Mucosa of rectum (tissue), 2 donors: ENCODE results near the gene KIT.
"Not testable (repeated sequence)": the region's sequence is repeated elsewhere in the genome, so short reads cannot be mapped to it uniquely, and the experiment has no call there.

Experiments used
- H3K27ac ChIP-seq, 2 donors: one replicate each; pipeline ENCODE4 v1.7.0; 2013; ENCODE audit warnings: inconsistent platforms in 2 of 2, low read depth in 2 of 2, low read length in 2 of 2
- H3K27me3 ChIP-seq, 2 donors: one replicate each; pipeline ENCODE4 v1.7.0; 2013; ENCODE audit warnings: low read length in 2 of 2; ENCODE audit not compliant: control insufficient read depth in 2 of 2, insufficient read depth in 2 of 2
- H3K36me3 ChIP-seq, 2 donors: one replicate each; pipeline ENCODE4 v1.7.0; 2013; ENCODE audit warnings: low read length in 2 of 2; ENCODE audit not compliant: control insufficient read depth in 2 of 2, insufficient read depth in 2 of 2
- H3K4me1 ChIP-seq, 2 donors: one replicate each; pipeline ENCODE4 v1.7.0; 2013; ENCODE audit warnings: low read length in 2 of 2, mild to moderate bottlenecking in 1 of 2; ENCODE audit not compliant: control insufficient read depth in 2 of 2, insufficient read depth in 2 of 2
- H3K4me3 ChIP-seq, 2 donors: one replicate each; pipeline ENCODE4 v1.7.0; 2013; ENCODE audit warnings: low read length in 2 of 2
- H3K9ac ChIP-seq, 2 donors: one replicate each; pipeline ENCODE4 v1.7.0; 2013; ENCODE audit warnings: low read length in 2 of 2, low read depth in 1 of 2, mild to moderate bottlenecking in 1 of 2
- H3K9me3 ChIP-seq, 2 donors: one replicate each; pipeline ENCODE4 v1.7.0; 2013; ENCODE audit warnings: low read length in 2 of 2; ENCODE audit not compliant: control insufficient read depth in 2 of 2
- donor health status: healthy.
- donor health status: Normal muscosa, but diverticular disease.

The KIT gene

DNA sequence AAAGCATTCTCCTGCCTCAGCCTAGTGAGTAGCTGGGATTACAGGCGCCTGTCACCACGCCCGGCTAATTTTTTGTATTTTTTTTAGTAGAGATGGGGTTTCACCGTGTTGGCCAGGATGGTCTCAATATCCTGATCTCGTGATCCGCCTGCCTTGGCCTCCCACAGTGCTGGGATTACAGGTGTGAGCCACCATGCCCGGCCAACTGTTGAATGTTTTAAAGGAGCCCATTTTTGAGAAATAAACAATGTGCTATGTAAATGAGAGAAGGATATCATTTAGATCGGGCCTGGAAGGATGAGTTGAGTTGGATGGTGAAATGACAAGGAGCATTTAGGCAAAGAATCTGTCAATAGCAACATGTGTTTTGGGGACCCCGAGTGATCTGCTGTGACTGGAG, 16.7 kb upstream of the KIT start:
- H3K27ac ChIP-seq, H3K9me3 ChIP-seq, H3K9ac ChIP-seq, H3K27me3 ChIP-seq, H3K4me3 ChIP-seq, H3K36me3 ChIP-seq, H3K4me1 ChIP-seq: not testable (repeated sequence)

DNA sequence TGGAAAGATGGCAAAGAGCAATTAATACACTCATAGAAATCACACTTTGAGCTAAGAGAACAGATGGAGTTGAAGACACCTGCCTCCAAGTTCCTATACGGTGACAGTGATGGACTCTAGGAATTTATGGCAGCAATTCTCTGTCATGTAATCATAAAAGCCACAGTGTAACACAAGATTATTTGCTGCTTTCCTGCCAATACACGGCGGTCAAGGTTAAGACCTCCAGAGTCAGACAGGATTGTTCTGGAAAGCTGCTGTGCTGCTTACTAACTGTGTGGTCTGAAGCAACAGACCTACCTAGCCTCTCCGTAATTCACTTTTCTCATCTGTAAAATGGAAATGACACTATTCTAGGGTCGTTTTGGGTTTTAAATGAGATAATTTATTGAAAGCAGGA, 14.6 kb upstream of the KIT start:
- Histone ChIP-seq H3K4me1 (peaks cover 0 to 5% of the 10 kb centered on the region in 2 donors), H3K4me3 (no peak overlapping the region), H3K27ac (no peak overlapping the region), H3K36me3 (no peaks in the 10 kb centered on the region), H3K9ac (no peak overlapping the region), H3K9me3 (no peaks in the 10 kb centered on the region), H3K27me3 (no peaks in the 10 kb centered on the region)

GRCh38 chr4:54643958-54644751, 13.6 kb upstream of the KIT start:
- Histone ChIP-seq H3K9ac (no peak overlapping the region), H3K4me1 (peaks cover 0 to 5% of the 10 kb centered on the region in 2 donors), H3K27ac (no peak overlapping the region), H3K27me3 (no peaks in the 10 kb centered on the region), H3K4me3 (no peak overlapping the region), H3K9me3 (no peaks in the 10 kb centered on the region), H3K36me3 (no peaks in the 10 kb centered on the region)

GRCh38 chr4:54645830-54646229, 11.9 kb upstream of the KIT start:
- no peaks in the 10 kb centered on the region for H3K27me3 ChIP-seq
- peaks cover 0 to 5% of the 10 kb centered on the region in 2 donors for H3K4me1 ChIP-seq
- no peaks in the 10 kb centered on the region for H3K36me3 ChIP-seq
- no peaks in the 10 kb centered on the region for H3K9me3 ChIP-seq
- H3K9ac ChIP-seq = no peak overlapping the region
- no peak overlapping the region for H3K27ac ChIP-seq
- H3K4me3 ChIP-seq = no peak overlapping the region

DNA sequence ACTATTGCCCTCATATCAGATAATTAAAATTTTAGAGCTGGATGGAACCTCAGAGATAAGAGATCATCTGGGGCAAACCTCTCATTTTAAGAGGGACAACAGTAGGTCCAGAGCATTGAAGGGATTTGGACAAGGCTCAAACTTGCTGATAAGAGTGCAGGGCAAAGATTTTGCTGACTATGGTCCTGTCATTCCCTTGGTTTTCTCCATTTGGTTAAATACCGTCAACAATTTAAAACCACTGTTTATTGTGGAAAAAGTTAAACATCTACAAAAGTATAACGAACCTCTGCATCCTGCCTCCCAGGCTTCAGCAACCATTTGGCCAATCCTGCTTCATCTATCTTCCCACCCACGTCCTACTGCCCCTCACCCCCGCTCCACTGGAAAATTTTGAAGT, 10.7 kb upstream of the KIT start:
- peaks cover 0 to 5% of the 10 kb centered on the region in 2 donors for H3K4me1 ChIP-seq
- no peaks in the 10 kb centered on the region for H3K9me3 ChIP-seq
- no peak overlapping the region for H3K4me3 ChIP-seq
- no peaks in the 10 kb centered on the region for H3K27me3 ChIP-seq
- H3K27ac ChIP-seq = no peak overlapping the region
- no peaks in the 10 kb centered on the region for H3K36me3 ChIP-seq
- no peak overlapping the region for H3K9ac ChIP-seq

DNA sequence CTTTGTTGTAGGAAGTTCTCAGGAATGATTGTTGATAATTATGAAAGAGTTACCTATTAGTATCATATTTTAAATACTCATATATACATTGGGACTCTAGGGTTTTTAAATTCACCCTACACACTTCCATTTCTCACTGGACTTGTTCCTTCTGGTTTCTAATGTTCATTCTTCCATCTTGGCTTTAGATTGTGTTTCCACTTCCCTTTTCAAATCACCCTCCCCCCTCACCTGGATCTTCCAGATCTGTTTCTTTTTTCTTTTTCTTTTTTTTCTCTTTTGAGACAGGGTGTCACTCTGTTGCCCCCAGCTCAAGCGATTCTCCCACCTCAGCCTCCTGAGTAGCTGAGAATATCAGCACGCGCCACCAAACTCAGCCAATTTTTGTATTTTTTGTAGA, 6.7 kb upstream of the KIT start:
- H3K27me3 ChIP-seq = no peaks in the 10 kb centered on the region
- no peaks in the 10 kb centered on the region for H3K36me3 ChIP-seq
- H3K9me3 ChIP-seq = no peaks in the 10 kb centered on the region
- H3K4me1 ChIP-seq = no peaks in the 10 kb centered on the region
- H3K4me3 ChIP-seq = no peak overlapping the region
- H3K9ac ChIP-seq = no peak overlapping the region
- H3K27ac ChIP-seq = no peak overlapping the region

- Histone ChIP-seq H3K27me3 (peaks cover 8 to 20% of the 10 kb centered on the region in 2 donors), H3K9me3 (no peaks in the 10 kb centered on the region), H3K9ac (no peak overlapping the region), H3K36me3 (no peaks in the 10 kb centered on the region), H3K4me3 (no peak overlapping the region), H3K27ac (no peak overlapping the region), H3K4me1 (peaks cover 12 to 21% of the 10 kb centered on the region in 2 donors)
These were observed 3.0 kb upstream of the KIT start for GRCh38 chr4:54654753-54655152.

DNA sequence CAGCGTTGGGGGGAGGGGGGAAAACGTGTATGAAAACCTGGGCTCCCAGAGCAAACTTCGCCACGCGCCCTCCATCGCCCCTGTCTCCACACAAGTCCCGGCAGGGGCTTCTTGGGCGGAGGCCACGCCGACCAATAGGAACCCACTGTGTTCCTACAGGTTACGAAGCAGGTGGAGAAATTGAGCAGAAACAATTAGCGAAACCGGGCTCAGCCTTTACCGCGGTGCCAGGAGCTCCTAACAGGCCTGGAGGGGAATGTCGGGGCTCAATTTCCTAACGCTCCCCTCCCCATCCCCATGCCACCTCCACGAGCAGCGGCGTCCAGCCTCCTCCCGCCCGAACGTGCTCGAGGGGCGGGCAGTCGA, 589 bp upstream of the KIT start:
- H3K9me3 ChIP-seq = no peaks in the 10 kb centered on the region
- no peaks in the 10 kb centered on the region for H3K36me3 ChIP-seq
- no peak overlapping the region for H3K9ac ChIP-seq
- H3K4me1 ChIP-seq = peaks cover 12 to 21% of the 10 kb centered on the region in 2 donors
- peaks cover 17 to 33% of the 10 kb centered on the region in 2 donors for H3K27me3 ChIP-seq
- H3K27ac ChIP-seq = no peak overlapping the region
- peak overlapping the region; percentile 54 to 56 for H3K4me3 ChIP-seq

DNA sequence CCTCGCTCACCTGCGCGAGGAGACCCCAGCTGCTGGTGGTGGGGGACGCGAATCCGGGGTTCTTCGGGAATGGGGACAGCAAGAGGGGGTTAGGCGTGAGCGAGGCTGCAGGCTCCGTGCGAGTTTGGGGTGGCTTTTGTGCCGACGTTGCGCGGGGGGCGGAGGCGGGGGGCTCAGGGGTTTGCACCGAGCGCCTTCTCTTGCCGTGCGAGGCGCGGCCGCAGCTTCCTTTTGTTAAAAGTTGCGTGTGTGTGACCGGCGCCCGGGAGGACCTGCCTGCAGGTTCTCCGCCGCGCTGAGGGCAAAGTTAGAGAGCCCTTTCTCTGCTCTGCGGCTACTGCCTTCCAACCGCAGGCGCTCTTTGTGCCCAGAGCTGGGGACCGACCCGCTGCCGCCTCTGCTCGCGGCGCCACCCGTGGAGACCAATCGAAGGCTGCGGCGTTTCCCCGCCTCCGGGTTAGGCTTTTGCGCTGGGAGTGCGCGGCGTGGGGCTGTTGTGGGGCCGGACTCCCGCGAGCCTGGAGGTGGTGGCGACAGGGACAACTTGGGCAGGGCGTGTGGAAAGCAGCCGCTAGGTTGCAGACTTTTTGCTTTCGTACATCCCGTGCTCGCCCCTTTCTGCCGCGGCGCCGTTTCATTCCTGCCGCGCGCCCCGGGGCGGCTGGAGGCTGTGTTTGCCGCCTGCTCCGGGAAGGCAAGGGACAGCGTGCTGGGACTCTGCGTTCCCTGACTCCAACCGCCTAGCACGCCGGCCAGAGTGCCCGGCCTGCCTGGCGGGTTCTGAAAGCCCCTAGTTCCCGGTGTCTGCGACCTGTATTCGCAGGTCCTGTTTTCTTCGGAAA, 716 bp downstream of the KIT start:
- Histone ChIP-seq H3K27me3 (peaks cover 17 to 34% of the 10 kb centered on the region in 2 donors), H3K36me3 (no peaks in the 10 kb centered on the region), H3K4me3 (peak overlapping the region; percentile 54 to 69), H3K4me1 (peaks cover 12 to 21% of the 10 kb centered on the region in 2 donors), H3K9ac (peak overlapping the region in 1 of 2 donors; percentile 17), H3K27ac (peak overlapping the region in 1 of 2 donors; percentile 19), H3K9me3 (no peaks in the 10 kb centered on the region)

- H3K4me1 ChIP-seq = peaks cover 12 to 21% of the 10 kb centered on the region in 2 donors
- H3K9me3 ChIP-seq = no peaks in the 10 kb centered on the region
- H3K36me3 ChIP-seq = no peaks in the 10 kb centered on the region
- H3K27ac ChIP-seq = peak overlapping the region in 1 of 2 donors; percentile 19
- H3K27me3 ChIP-seq = peaks cover 17 to 34% of the 10 kb centered on the region in 2 donors
- peak overlapping the region in 1 of 2 donors; percentile 5 for H3K9ac ChIP-seq
- peak overlapping the region; percentile 54 to 69 for H3K4me3 ChIP-seq
These were observed 1.6 kb downstream of the KIT start for GRCh38 chr4:54659313-54659712.
